ENCODE data around the gene TCF4.
"Not testable (repeated sequence)": the region's sequence is repeated elsewhere in the genome, so short reads cannot be mapped to it uniquely, and the experiment has no call there.

TCF4 gene

DNA sequence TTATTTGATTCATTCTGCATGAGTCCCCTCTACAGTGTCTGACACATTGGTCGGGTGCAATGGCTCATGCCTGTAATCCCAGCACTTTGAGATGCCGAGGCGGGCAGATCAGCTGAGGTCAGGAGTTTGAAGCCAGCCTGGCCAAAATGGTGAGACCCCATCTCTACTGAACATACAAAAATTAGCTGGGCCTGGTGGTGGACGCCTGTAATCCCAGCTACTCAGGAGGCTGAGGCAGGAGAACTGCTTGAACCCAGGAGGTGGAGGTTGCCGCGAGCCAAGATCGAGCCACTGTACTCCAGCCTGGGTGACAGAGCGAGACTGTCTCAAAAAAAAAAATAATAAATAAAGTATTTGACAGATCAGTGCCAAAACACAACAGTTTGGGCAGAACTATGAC lies 118.9 kb downstream of the TCF4 start:
- DNase-seq, result not testable (repeated sequence)

DNA sequence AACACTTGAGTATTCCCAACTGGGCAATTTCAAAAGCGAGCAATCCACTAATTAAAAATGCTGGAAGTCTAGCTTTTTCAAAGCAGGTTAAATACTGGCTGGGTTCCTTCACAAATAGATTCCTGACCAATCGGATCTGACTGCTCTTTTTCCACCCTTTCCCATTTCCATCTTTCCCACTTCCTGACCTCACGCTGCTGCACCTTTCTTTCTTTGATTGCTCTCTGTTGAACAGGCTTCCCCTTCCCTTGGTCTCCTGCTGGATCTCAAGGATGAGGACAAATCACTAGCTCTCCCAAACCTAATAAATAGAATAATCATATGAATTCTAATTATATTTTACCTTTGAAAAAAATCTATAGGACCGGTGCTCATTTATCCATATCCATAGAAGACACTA lies 121.2 kb downstream of the TCF4 start:
- DNase-seq, result no peak

DNA sequence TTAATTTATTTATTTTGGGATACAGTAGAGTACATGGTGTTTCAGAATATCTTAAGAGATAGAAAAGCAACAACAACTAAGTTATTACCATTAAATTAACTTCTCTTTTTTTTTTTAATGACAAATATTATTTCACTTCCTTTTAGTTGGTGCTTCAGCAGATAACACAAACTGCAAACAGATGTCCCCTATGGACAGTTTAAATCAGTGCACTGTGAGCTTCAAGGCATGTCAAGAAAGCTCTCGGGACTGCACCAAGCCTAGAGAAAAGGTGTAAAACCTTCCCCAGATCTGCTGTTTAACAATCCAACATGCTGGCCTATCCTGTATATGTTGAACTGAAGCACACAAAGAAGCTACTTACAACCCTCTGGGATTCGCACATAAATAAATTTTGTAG lies 122.7 kb downstream of the TCF4 start:
- DNase-seq, result no peak

DNA sequence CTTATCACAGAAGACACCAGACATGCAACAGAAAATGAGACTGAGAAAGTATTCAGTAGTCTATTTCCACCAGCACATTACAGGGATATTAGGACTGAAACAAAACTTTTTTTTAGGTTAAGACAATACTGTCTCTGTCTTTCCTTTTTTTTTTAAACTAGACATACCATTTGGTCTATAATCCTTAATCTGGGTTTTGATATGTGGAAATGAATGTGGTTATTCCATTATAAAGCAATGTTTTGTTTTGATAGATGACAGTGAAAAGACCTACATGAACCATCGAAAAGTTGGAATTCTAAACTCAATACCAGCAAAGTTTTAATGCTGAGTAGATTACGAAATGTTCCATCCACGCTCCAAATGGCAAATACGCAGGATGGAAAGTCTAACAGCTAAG lies 123.4 kb downstream of the TCF4 start:
- no peak for DNase-seq

DNA sequence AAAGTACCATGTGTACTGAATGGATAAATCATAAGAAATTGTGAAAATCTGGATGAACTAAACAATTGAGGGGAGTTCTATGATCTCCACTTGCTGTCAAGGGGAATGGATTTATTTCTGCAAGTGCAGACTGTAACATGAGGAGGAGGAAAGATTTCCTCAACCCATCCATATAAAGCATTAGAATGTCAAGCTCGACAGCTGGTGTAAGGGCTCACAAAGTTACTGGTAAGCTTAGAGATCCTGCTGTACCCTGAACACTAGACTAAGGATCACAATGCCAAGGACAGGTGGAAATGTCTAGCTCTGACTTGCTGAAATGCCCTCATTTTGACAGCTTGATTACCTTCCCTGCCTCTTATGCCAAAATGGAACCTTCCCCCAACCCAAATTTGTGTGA lies 125.3 kb downstream of the TCF4 start:
- DNase-seq, result no peak

DNA sequence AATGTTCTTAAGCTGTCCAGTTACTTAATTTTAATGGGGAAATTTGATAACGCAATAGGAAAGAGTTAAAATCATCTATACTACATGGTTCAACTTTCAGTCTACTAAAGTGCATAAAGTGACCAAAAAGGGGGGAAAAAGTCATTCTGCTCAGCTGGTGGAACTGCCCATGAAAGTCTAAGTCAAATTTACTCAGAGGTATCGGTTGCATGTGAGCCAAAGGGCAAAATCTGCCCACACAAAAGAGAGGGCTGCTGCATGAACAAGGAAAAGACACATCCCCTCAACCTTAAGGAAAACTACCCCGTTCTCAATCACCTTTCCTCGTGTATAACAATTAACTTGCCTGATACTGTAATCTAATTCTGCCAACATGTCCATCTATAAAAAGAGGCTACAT lies 126.1 kb downstream of the TCF4 start:
- DNase-seq, result no peak

DNA sequence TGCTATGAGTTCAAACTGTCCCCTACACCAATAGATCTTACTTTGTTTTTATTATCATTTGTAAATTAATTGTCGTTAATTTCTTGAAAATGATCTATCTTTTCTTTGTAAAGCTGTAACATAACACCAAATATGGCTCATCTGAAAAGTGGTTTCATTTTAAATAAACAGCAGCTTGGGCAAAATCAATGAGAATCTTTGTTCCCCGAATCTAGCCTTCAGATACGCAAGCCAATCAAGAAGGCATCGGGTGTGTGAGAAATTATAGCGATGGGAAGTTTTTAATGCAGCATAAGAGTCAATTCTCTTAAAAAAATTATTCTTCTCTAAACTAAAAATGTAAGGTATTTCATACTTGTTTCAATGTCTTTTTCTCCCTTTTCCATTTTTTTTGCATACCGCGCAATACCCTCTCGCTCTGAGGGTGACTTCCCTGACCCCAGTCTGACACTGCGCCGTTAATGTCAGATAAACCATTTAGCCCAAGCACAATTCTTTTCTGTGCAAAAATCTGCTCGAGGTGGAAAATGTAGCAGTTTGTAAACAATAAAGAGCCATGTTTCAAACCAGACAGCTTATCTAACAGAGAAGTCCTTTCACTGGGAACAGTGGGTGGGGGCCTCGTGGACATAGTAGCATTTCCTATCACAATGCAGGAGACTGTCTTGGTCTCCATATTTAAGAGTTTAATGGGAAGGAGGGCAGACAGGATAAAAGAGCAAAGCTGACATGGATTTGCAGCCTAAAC lies 129.4 kb downstream of the TCF4 start:
- DNase-seq, result no peak

DNA sequence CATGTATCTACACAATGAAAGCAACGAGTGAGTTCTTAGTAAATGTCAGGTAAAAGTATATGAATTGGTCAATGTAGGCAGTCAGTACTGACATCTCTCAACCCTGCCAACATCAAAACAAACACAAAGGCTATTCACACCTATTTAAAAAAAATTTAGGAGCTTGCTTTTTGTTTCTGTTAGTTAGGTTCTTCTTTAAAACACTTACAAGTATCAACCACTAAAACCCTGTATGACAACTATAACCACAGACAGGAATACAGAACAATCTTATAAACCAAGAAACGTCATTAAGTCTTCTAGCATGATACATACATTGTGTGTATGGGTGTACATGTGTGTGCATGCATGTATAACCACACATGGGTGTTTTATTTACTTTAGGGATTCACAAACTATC lies 131.0 kb downstream of the TCF4 start:
- DNase-seq, result no peak

DNA sequence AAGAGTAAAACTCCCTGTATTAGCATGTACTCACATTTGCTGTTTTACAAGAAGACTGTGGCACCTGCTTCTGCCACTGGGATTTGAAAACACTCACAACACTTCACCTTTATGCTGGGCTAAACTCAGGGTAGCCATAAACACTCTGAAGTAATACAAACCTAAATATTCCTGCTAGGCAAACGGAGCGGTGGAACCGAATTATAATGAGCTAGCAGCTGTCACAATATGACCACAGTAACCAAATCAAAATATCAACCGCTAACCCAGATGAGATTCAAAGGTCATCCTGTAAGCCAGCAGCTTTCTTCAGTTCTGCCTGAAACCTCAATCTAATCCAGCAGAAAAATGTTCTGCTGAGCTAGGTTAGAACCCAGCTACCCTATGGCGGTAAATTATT lies 132.1 kb downstream of the TCF4 start:
- DNase-seq, result no peak

DNA sequence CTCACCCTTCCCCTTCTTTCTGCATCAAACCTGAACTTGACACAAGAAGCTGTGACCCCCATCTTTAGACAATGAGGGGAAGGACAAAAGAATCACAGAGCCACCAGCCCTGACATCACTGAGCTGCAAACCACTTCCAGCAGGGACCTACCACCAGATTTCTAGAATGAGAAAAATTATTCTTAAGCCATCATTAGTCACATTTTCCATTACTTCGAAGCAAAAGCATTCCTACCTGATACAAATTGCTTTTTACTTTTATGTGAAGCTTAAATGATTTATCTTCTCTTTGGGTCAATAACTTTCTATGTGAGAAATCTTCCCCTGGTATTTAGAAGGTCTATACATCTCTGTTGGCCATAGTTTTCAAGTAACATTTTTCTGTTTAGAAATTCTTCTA lies 134.8 kb downstream of the TCF4 start:
- DNase-seq, result no peak

DNA sequence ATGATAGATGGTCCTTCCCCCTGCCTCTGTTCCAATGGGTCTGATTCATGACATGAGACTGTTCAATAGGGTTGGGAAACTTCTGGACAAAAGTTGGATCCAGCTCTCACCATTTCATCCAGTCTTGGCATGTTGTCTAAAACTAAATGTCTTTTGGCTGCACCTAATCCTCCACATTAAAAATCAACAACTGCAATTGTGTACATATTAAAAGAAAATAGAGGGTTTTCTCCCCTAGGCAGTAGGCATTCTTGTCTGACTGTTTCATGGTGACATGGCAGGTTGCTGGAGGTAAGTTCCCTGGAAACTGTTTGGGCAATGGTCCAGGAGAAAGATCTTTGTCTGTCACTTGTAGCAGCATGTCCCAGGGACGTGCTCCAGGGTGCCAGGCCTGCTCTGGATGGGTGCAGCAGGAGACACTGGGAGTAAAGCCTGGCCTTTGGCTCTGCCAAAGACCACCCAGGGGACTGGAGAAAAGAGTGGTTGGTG lies 135.8 kb downstream of the TCF4 start:
- no peak for DNase-seq

DNA sequence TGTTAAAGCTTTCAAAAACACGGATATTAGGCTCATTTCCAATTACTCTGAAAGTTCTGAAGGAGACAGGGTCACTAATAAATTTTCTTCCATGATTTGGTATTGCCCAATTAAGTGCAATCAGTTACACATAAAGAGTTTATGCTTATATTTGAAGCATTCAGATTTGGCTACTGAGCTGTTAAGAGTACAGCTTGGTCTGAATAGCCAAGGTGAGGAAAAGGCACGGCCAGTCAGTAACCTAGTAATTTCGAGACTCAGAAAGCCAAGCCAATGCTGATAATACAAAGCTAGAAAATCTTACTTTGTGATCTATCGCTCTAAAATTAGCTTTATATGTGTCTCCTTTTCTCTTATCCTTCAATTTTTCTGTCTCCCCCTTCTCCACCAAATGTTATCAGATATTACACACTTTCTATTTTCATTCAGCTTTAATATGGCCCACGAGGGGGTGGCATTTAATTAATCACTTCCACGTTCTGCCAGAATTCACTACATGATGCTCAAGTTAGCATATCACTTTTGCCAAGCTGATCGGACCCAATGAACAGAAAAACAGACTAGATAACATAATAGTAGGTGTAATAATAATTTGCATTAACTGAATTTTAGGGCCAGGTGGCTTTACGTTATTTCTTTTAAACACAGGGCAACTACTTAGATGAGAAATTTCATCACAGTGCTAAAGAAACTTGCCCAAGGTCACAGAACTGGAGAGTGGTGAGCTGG lies 138.4 kb downstream of the TCF4 start:
- no peak for DNase-seq

DNA sequence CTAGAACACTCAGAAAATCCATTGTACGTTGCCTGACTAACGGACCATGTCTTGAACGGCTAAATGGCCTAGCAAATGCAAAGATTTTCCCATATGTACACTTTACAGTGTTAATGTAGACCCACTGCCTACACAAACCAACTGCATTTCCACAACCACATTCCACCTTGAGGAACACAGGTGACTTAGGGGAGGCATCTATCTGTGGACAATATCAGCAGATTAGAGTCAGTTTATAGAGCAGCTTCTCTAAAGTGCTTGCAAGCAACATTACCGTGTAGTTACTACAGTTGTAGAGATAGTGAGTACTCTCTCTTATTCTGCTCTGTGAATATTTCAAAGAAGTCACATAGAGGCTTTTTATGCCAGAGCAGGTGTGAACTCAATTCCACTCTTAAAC lies 139.6 kb downstream of the TCF4 start:
- DNase-seq, result no peak

DNA sequence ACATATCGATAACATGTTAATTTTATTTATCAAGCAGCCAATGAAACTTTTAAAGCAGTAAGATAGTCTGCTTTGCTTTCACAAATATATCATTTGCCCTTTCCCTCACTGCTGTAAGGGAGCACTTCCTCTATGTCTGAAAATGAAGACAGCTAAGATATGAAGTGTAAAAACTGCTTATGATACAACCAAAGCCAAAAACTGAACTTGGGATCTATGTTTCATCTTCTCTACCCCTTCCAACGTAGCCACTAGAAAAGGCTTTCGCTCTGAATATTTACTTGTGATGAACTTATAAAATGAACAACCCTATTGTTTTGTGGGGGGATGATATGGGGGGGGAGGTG lies 140.3 kb downstream of the TCF4 start:
- DNase-seq, result no peak

DNA sequence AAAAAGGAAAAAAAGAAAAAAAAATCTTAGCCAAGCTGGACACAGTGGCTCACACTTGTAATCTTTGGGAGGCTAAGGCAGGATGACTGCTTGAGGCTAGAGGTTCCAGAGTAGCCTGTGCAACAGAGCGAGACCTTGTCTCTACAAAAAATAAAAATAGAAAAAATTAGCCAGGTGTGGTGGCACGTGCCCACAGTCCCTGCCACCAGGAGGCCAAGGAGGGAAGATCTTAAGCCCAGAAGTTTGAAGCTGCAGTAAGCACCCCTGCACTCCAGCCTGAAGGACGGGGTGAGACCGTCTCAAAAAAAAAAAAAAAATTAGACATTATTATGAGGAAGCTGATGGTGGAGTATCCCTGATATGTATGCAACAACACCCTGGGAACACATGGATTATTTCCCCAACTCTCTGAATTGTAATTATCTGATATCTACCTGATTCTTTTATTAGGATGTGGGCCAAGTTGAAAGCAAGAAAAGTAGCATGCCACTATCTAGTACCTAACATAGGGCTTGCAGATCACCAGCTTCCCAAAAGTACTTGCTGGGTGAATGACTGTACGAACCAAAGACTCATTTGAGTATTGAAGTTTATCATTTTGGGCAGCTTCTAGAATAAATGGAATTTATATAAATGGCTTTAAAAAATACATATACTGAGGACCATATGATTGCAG lies 140.9 kb downstream of the TCF4 start:
- no peak for DNase-seq

DNA sequence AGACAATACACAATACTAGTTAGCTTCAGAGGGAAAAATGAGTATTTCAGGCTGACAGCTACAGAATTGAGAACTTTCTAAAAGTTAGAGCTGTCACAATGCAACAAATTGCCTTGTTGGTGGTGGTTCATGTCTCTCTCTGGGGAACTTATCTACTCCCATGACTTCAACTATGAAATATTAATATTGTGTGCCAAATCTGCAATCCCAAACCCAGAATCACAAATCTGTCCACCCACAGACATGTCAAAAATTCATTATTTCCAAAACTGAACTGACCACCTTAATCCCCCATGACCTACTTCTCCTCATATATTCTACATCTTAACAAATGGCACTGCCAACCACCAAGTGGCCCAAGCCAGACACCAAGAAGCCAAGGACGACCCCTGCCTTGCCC lies 143.5 kb downstream of the TCF4 start:
- no peak for DNase-seq

DNA sequence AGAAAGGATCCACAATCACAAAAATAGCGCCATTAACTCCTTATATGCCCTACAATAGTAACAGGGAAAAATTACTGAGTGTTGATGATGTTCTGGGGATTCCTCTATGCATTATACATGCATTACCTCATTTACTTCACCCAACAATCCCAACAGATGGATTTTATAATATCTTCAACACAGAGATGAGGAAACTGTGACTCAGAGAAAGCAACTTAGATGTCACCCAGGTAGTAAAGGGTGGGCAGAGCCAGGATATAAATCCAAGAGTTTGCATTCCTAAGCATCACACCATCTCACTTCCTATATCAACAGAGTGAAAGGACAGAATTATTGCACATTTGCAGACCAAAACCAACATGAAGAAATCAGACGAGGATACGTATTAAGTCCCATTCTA lies 144.2 kb downstream of the TCF4 start:
- DNase-seq, result no peak

DNA sequence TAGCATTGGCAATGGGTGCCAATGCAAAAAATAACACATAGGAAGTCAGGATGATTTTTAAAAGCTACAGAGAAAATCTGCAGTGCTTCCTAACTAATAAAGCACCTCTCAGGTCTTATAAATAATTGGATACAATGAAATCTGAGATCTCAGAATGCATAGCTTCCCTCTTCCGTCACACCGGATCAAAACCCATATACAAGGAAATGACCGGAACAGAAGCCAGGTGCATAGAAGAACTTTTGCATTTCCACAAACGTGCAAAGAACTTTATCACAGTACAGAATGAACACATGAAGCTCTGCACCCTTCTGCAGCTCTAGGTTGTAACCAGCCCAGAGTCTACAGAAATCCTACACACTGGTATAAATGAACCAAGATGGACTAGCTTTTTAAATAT lies 145.4 kb downstream of the TCF4 start:
- DNase-seq, result no peak

DNA sequence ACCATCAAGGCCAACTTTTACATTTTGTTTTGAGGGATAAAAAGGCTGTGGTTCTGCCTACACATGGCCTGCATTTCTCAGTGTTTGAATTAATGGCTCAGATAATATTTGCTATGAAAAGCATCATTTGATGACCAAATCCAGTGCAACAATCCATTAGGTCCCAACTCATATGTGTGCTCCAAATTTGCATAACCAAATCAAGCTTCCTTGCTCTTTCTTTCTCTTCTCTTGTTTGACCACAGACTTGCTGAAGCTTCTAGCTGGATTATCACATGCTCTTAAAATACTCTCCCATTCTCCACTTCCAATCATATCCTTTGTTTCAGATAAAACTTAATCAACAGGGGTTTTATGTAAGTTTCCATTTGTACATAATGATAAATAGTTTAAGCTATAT lies 147.0 kb downstream of the TCF4 start:
- no peak for DNase-seq

DNA sequence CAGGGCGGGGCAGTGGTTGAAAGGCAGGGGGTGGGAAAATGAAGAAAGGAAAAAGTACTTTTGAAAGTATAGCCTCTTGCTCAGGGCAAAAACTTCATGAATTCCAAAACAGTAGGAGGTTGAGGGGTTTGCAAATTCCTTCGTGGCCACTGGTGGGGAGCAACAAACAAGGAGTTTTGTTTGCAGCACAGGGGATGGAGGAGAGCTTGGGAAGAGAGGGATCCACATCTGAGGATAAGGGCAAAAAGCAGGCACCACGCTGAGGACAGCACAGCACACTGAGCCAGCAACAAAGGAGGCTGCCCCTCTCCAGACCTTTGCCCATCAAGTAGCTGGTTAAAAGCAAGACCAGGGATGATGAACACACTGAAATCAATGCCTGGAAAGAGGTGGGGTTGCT lies 148.9 kb downstream of the TCF4 start:
- DNase-seq, result no peak

DNA sequence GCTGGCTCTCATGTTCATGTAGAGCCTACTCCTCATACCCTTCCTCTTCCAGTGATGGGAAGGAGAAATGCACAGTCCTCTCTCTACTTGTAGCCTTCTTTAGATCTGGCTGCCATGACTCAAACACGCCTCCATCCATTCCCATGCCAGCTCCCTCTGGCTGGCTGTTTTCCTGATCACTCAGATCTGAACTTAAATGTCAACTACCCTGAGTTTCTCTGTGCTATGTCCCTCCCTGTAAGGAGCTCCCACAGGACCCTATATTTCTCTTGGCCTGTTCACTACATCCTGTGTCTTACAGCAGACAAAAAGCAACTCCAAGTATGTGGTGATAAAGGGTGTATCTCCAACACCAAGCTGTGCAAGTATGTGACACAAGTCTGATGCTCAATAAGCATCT lies 152.4 kb downstream of the TCF4 start:
- no peak for DNase-seq

DNA sequence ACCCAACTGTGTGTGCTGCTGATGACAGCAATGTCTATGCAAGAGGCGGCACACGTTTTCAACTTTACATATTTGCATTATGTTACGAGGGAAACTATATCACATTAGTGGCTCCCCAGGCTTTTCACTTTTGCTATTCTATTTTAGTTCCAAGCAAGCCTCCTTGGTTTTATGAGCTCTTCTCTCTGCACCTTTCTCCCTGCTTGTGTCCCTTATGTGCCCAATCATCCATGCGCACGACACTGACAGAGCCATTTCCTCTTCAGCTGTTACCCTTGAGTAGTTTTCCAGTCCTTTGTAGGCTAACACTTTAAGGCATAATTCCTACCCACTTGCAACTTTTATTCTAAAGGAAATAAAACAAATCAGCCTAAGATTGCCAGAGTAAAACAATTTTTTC lies 154.3 kb downstream of the TCF4 start:
- DNase-seq, result no peak

DNA sequence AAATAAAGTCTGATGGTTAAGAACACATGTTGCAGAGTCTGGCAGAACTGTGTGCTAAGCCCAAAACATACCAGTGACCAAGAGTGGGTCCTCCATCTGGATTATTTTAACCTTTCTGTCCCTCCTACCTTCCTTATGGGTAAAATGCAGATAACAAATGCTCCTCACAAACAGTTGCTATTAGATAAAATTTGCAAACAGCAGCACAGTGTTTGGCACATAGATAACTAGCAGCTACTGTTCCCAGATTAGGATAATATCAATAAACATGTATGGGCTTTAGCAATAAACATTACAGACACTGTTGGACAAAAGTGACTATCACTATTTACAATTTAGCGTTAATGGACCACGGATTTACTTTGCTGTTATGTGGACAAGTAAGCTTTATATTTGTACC lies 154.9 kb downstream of the TCF4 start:
- DNase-seq, result no peak

DNA sequence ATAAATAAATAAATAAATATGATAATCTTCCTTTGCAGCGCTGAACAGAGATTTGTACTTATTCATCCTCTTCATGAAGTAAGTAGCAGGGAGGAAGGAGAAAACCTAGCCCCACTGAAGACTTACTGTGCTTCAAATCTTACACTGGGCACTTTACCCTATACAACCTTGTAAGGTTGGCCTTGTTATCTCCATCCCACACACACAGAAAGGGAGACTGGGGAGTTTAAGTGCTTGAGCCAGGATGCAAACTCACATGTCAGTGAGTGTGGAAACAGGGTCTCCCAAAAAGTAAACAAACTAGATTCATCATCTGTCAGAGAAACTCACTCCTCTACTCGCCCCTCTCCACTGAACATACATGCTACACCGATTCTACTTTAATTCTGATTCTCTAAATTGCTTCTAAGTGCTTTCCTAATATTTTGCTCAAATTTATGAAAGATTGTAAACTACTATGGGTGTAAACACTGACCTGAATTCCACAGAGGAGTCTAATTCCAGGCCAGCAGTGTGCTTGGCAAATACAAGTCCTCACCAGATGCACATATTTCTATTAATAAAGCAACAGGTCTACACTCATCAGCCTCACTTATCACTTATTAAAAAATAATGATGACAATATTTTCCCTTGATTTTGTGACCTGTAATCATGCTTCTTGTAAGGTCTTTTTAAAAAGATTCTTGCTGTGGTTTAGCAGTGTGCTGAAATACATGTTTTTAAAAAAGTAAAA lies 155.5 kb downstream of the TCF4 start:
- no peak for DNase-seq

Measured in EL (cell line).